Cardiac muscle cell (in vitro differentiated cells and primary cell): ENCODE results near the gene KIAA1191. TPM values are rescaled to one million over a fixed set of nuclear protein-coding genes. Genes with fewer than 3 reads are reported as not detected.
A peak's percentile ranks its signal among the peaks of the same experiment; 100 is the strongest.
"Not testable (repeated sequence)": the region's sequence is repeated elsewhere in the genome, so short reads cannot be mapped to it uniquely, and the experiment has no call there.

Experiments
- DNase-seq, 2 donors: peaks; one replicate each; pipeline versions ENCODE4 v3.0.0 to v3.0.0-alpha.2; 2010 to 2017; ENCODE audit warnings: low read depth in 1 of 2, low spot score in 1 of 2
- H3K27ac ChIP-seq: fragments of 200-600 bp; sonication (generic); 2 replicates; pipeline ENCODE4 v1.5.1; 2016
- H3K27me3 ChIP-seq: fragments of 200-600 bp; sonication (generic); 2 replicates; pipeline ENCODE4 v1.6.0; 2016; ENCODE audit warnings: control low read depth
- H3K36me3 ChIP-seq: fragments of 200-600 bp; sonication (generic); 2 replicates; pipeline ENCODE4 v1.5.1; 2016; ENCODE audit warnings: control low read depth
- H3K4me1 ChIP-seq: fragments of 200-600 bp; sonication (generic); 2 replicates; pipeline ENCODE4 v1.8.1; 2017; ENCODE audit warnings: low read depth, mild to moderate bottlenecking, mixed run types
- H3K4me3 ChIP-seq: fragments of 200-600 bp; sonication (generic); 2 replicates; pipeline ENCODE4 v1.5.1; 2016; ENCODE audit warnings: mild to moderate bottlenecking
- H3K9me3 ChIP-seq: fragments of 200-600 bp; sonication (generic); 2 replicates; pipeline ENCODE4 v1.5.1; 2017; ENCODE audit warnings: low read depth, mild to moderate bottlenecking, control low read depth
- polyA plus RNA-seq: library from polyadenylated mRNA; unstranded; fragments of >200 nt; fragmentation: Nextera tagmentation; extraction: Ambion mirVana; gene quantifications from 2 replicates; pipeline ENCODE4 v1.2.1, GENCODE V29; 2016
- total RNA-seq: library from RNA; depleted of rRNA; stranded (reverse); fragments of >200 nt; gene quantifications from 2 replicates; pipeline ENCODE4 v1.2.3, GENCODE V29; 2016
- TF ChIP-seq, protein P1 (sequence below): IDR thresholded peaks from 2 replicates; pipeline ENCODE4 v1.5.1; 2012; ENCODE audit warnings: low read depth, mild to moderate bottlenecking, low read length

KIAA1191 gene
- total and polyA plus RNA-seq, 2 experiments from 2014 or later = 118 to 134 TPM

DNA sequence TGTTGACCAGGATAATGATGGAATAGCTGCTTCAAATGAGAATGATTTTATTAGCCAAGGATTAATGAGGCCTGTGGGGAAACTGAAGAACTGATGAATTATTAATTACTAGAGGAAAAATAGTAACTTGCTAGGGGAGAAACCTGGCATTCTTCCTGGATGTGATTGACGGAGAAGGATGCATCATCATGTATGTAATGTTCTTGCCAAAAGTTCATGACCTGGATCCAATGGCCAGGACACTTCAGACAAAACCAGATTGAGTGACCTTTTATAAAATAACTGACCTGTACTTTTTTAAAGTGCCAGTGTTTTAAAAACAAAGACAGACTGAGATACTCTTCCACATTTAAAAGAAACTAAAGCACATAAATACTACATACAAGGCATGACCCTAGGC, 23.7 kb downstream of the KIAA1191 start:
- no peaks in the 10 kb centered on the region for H3K27me3 ChIP-seq
- peaks cover 12% of the 10 kb centered on the region for H3K36me3 ChIP-seq
- TF ChIP-seq, protein P1, sequence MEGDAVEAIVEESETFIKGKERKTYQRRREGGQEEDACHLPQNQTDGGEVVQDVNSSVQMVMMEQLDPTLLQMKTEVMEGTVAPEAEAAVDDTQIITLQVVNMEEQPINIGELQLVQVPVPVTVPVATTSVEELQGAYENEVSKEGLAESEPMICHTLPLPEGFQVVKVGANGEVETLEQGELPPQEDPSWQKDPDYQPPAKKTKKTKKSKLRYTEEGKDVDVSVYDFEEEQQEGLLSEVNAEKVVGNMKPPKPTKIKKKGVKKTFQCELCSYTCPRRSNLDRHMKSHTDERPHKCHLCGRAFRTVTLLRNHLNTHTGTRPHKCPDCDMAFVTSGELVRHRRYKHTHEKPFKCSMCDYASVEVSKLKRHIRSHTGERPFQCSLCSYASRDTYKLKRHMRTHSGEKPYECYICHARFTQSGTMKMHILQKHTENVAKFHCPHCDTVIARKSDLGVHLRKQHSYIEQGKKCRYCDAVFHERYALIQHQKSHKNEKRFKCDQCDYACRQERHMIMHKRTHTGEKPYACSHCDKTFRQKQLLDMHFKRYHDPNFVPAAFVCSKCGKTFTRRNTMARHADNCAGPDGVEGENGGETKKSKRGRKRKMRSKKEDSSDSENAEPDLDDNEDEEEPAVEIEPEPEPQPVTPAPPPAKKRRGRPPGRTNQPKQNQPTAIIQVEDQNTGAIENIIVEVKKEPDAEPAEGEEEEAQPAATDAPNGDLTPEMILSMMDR = no peak
- no peaks in the 10 kb centered on the region for H3K9me3 ChIP-seq
- no peak overlapping the region for H3K27ac ChIP-seq
- peaks cover 2% of the 10 kb centered on the region for H3K4me1 ChIP-seq
- no peak for DNase-seq
- no peak overlapping the region for H3K4me3 ChIP-seq

DNA sequence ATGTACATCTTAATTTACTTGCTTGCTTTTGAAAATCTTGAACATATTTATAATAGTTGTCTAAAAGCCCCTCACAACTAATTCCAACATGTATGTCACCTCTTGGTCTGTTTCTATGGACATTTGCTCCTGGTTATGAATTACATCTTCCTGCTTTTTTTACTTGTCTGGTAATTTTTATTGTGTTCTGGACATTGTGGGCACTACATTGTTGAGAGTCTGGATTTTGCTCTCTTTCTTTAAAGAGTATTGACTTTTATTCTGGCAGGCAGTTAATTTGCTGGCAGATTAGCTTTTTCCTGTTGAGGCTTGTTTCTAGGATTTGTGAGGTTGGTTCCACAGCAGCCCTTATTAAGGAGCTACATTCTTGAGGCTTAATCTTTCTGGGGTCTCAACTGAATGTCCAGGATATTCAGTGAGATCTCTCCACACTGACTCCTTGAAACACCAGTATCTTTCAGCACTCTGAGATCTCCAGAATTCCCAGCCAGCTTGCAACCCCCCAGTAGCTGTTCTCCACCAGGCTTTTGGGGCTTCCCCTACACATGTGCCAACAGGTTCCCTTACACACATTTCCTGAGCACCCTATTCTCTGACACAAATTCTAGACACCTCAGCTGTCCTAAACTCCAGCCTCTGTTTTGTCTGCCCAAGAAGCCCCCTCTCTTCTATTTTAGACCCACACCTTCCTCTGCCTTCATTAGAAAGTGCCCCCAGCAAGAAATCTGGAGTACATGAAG, 27.4 kb downstream of the KIAA1191 start:
- TF ChIP-seq, protein P1 = no peak
- Histone ChIP-seq H3K27me3 (no peaks in the 10 kb centered on the region), H3K36me3 (peaks cover 12% of the 10 kb centered on the region)

GRCh38 chr5:176320577-176320976, 41.0 kb downstream of the KIAA1191 start:
- H3K4me1 ChIP-seq = no peaks in the 10 kb centered on the region
- TF ChIP-seq, protein P1 = no peak
- H3K4me3 ChIP-seq = no peak overlapping the region
- H3K9me3 ChIP-seq = no peaks in the 10 kb centered on the region
- peaks cover 19% of the 10 kb centered on the region for H3K36me3 ChIP-seq
- DNase-seq = no peak
- H3K27me3 ChIP-seq = no peaks in the 10 kb centered on the region
- H3K27ac ChIP-seq = no peak overlapping the region

More for the DNA sequence above, 27.4 kb downstream of the KIAA1191 start:
- Histone ChIP-seq H3K4me3 (no peak overlapping the region), H3K9me3 (no peaks in the 10 kb centered on the region), H3K4me1 (no peaks in the 10 kb centered on the region), H3K27ac (no peak overlapping the region)
- DNase-seq = no peak

GRCh38 chr5:176319827-176320554, 41.6 kb downstream of the KIAA1191 start:
- TF ChIP-seq, protein P1 = peak; percentile 14
- Histone ChIP-seq H3K36me3 (peaks cover 23% of the 10 kb centered on the region), H3K4me1 (no peaks in the 10 kb centered on the region), H3K4me3 (no peak overlapping the region), H3K9me3 (no peaks in the 10 kb centered on the region), H3K27me3 (no peaks in the 10 kb centered on the region), H3K27ac (no peak overlapping the region)
- DNase-seq = peak; percentile 7 to 10

- no peak overlapping the region for H3K27ac ChIP-seq
- no peaks in the 10 kb centered on the region for H3K9me3 ChIP-seq
- no peak for DNase-seq
- H3K4me3 ChIP-seq = no peak overlapping the region
- peaks cover 22% of the 10 kb centered on the region for H3K36me3 ChIP-seq
- H3K27me3 ChIP-seq = no peaks in the 10 kb centered on the region
- TF ChIP-seq, protein P1 = no peak
- no peaks in the 10 kb centered on the region for H3K4me1 ChIP-seq
Observed at GRCh38 chr5:176317534-176318374, 43.8 kb downstream of the KIAA1191 start.

DNA sequence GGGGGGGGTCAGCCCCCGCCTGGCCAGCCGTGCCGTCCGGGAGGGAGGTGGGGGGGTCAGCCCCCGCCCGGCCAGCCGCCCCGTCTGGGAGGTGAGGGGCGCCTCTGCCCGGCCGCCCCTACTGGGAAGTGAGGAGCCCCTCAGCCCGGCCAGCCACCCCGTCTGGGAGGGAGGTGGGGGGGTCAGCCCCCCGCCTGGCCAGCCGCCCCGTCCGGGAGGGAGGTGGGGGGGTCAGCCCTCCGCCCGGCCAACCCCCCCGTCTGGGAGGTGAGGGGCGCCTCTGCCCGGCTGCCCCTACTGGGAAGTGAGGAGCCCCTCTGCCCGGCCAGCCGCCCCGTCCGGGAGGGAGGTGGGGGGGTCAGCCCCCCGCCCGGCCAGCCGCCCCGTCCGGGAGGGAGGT, 56.2 kb downstream of the KIAA1191 start:
- not testable (repeated sequence) for H3K27me3 ChIP-seq

More for the DNA sequence above, 56.2 kb downstream of the KIAA1191 start:
- H3K27ac ChIP-seq, H3K9me3 ChIP-seq, H3K4me1 ChIP-seq, H3K36me3 ChIP-seq, DNase-seq, H3K4me3 ChIP-seq: not testable (repeated sequence)
